HCT116 (cell line): ENCODE data around the gene PM20D1. TPM values are rescaled to one million over a fixed set of nuclear protein-coding genes. Genes with fewer than 3 reads are reported as not detected.

Source experiments
- ATAC-seq: fragments of 200-7000 bp; cut with Tn5 transposase; 2 replicates; pipeline ENCODE4 v1.9.1; 2020; ENCODE audit warnings: mild to moderate bottlenecking, moderate library complexity
- BruUV-seq: library from RNA; stranded (reverse); fragments of 400-500 nt; replicated peaks from 2 replicates; lab custom pipeline; 2021; lab: Mats Ljungman, UMichigan
- CTCF ChIA-PET: fragments of 300-600 bp; sonication (Branson Sonifier 250); formaldehyde crosslinking; loops from one replicate; lab custom pipeline; 2021; ENCODE audit warnings: antibody characterized with exemption; lab: Charles Lee
- POLR2A ChIA-PET: fragments of 300-600, 350-600 bp; sonication (Branson Sonifier 250); formaldehyde crosslinking; loops from one replicate; lab custom pipeline; 2021; ENCODE audit warnings: antibody characterized with exemption; lab: Charles Lee
- RAD21 ChIA-PET, 2 experiments: fragments of 300-600 bp; sonication (Branson Sonifier 250); formaldehyde crosslinking; loops; one replicate each; lab custom pipeline; 2023; ENCODE audit warnings: low total read pairs in 2 of 2; ENCODE audit not compliant: uncharacterized antibody in 2 of 2, unreplicated experiment in 2 of 2, low non-redundant PET in 1 of 2; lab: Charles Lee
- DNase-seq: peaks from one replicate; pipeline ENCODE4 v3.0.0-alpha.2; 2010; ENCODE audit warnings: low read depth, low spot score
- H2AFZ ChIP-seq: fragments of 200-600 bp; shearing (Covaris generic), sonication (generic); 2 replicates; pipeline ENCODE4 v1.6.1; 2017; ENCODE audit warnings: low read depth, mixed run types, mixed read lengths, antibody characterized with exemption, low read length; ENCODE audit not compliant: poor library complexity, severe bottlenecking
- H3K27ac ChIP-seq: 2 replicates; pipeline ENCODE4 v1.5.1; 2012; ENCODE audit warnings: low read depth, low read length
- H3K27me3 ChIP-seq: fragments of 200-600 bp; sonication (generic); 2 replicates; pipeline ENCODE4 v1.6.1; 2016; ENCODE audit warnings: mixed run types, low read length, mixed read lengths; ENCODE audit not compliant: insufficient read depth
- H3K36me3 ChIP-seq, 2 experiments: fragments of 200-500 bp in 1 of 2; fragments of 200-600 bp in 1 of 2; sonication (Bioruptor generic) in 1 of 2; sonication (generic) in 1 of 2; 2 replicates each; pipeline versions ENCODE4 v1.5.1 to v1.6.1; 2014 to 2016; ENCODE audit warnings: low read length in 2 of 2, inconsistent platforms in 1 of 2, mixed read lengths in 1 of 2, mixed run types in 1 of 2; ENCODE audit not compliant: insufficient read depth in 2 of 2, control insufficient read depth in 1 of 2
- H3K4me1 ChIP-seq, 2 experiments: fragments of 200-600 bp in 1 of 2; sonication (generic) in 1 of 2; 2 replicates each; pipeline versions ENCODE4 v1.5.1 to v1.6.1; 2012 to 2017; ENCODE audit warnings: low read length in 2 of 2, inconsistent platforms in 1 of 2, mild to moderate bottlenecking in 1 of 2, mixed read lengths in 1 of 2, mixed run types in 1 of 2, moderate library complexity in 1 of 2; ENCODE audit not compliant: insufficient read depth in 2 of 2, control insufficient read depth in 1 of 2
- H3K4me2 ChIP-seq: fragments of 200-600 bp; sonication (generic); 2 replicates; pipeline ENCODE4 v1.6.1; 2017; ENCODE audit warnings: mixed run types, low read length, mixed read lengths
- H3K4me3 ChIP-seq, 2 experiments: fragments of 200-600 bp in 1 of 2; sonication (generic) in 1 of 2; replicated peaks in 1 of 2; 2 replicates each; pipeline ENCODE4 v1.5.1; 2011 to 2016; ENCODE audit warnings: low read length in 2 of 2, control low read depth in 1 of 2, low read depth in 1 of 2, mild to moderate bottlenecking in 1 of 2, mixed read lengths in 1 of 2, mixed run types in 1 of 2
- H3K79me2 ChIP-seq: fragments of 200-600 bp; sonication (generic); 2 replicates; pipeline ENCODE4 v1.6.1; 2017; ENCODE audit warnings: mild to moderate bottlenecking, mixed run types, low read length, moderate library complexity, mixed read lengths; ENCODE audit not compliant: insufficient read depth
- H3K9ac ChIP-seq: fragments of 200-600 bp; sonication (generic); 2 replicates; pipeline ENCODE4 v1.6.1; 2016; ENCODE audit warnings: low read length, mixed read lengths
- H3K9me2 ChIP-seq: fragments of 200-600 bp; sonication (generic), shearing (Covaris generic); 2 replicates; pipeline ENCODE4 v1.6.1; 2017; ENCODE audit warnings: mixed run types, mild to moderate bottlenecking, moderate library complexity; ENCODE audit not compliant: insufficient read depth
- H3K9me3 ChIP-seq, 2 experiments: fragments of 200-500 bp in 1 of 2; fragments of 200-600 bp in 1 of 2; sonication (Bioruptor generic) in 1 of 2; sonication (generic) in 1 of 2; 2 replicates each; pipeline ENCODE4 v1.6.1; 2014 to 2017; ENCODE audit warnings: low read length in 2 of 2, mixed read lengths in 2 of 2, inconsistent platforms in 1 of 2, low read depth in 1 of 2, mild to moderate bottlenecking in 1 of 2, mixed run types in 1 of 2, moderate library complexity in 1 of 2; ENCODE audit not compliant: control insufficient read depth in 1 of 2, insufficient read depth in 1 of 2
- H4K20me1 ChIP-seq: fragments of 200-600 bp; sonication (generic), shearing (Covaris generic); 2 replicates; pipeline ENCODE4 v1.6.1; 2017; ENCODE audit warnings: mixed run types, mild to moderate bottlenecking, moderate library complexity; ENCODE audit not compliant: insufficient read depth
- CBX3 ChIP-seq: IDR thresholded peaks from 2 replicates; pipeline ENCODE4 v1.6.1; 2012; ENCODE audit warnings: low read depth
- CTCF ChIP-seq, 3 experiments: fragments of 200-600 bp in 1 of 3; sonication (generic) in 1 of 3; IDR thresholded peaks in 2 of 3; conservative IDR thresholded peaks in 1 of 3; 2 replicates each; pipeline ENCODE4 v1.5.1; 2012 to 2017; ENCODE audit warnings: low read depth in 2 of 3, low read length in 2 of 3, antibody characterized with exemption in 1 of 3, borderline replicate concordance in 1 of 3, control low read depth in 1 of 3, mild to moderate bottlenecking in 1 of 3, mixed read lengths in 1 of 3, mixed run types in 1 of 3, moderate library complexity in 1 of 3; ENCODE audit not compliant: insufficient read depth in 1 of 3
- EGR1 ChIP-seq: IDR thresholded peaks from 2 replicates; pipeline ENCODE4 v1.6.1; 2012; ENCODE audit warnings: low read depth
- POLR2AphosphoS5 ChIP-seq: IDR thresholded peaks from 2 replicates; pipeline ENCODE4 v1.6.1; 2011; ENCODE audit warnings: mild to moderate bottlenecking, low read depth, low read length, moderate library complexity
- RAD21 ChIP-seq: IDR thresholded peaks from 2 replicates; pipeline ENCODE4 v1.6.1; 2012; ENCODE audit warnings: low read depth, mild to moderate bottlenecking
- SIN3A ChIP-seq: IDR thresholded peaks from 2 replicates; pipeline ENCODE4 v1.6.1; 2012; ENCODE audit warnings: low read depth
- SP1 ChIP-seq: IDR thresholded peaks from 2 replicates; pipeline ENCODE4 v1.6.1; 2012; ENCODE audit warnings: low read depth
- SRF ChIP-seq: IDR thresholded peaks from 2 replicates; pipeline ENCODE4 v1.6.1; 2012; ENCODE audit warnings: low read depth
- TCF7L2 ChIP-seq: IDR thresholded peaks from 2 replicates; pipeline ENCODE4 v1.7.0; 2011; ENCODE audit warnings: borderline replicate concordance, inconsistent platforms; ENCODE audit not compliant: insufficient read depth, insufficient read length; ENCODE audit errors: extremely low read depth
- ZFX ChIP-seq: fragments of 450-650 bp; IDR thresholded peaks from 2 replicates; pipeline ENCODE4 v1.6.1; 2017
- intact Hi-C: fragments of 100-400 bp; cut with micrococcal nuclease; formaldehyde crosslinking; loops from 2 replicates; pipeline ENCODE4 v1.10.0; 2022
- total RNA-seq: library from RNA; stranded (reverse); gene quantifications from one replicate; pipeline ENCODE4 v1.2.1, GENCODE V29; 2021; ENCODE audit not compliant: unreplicated experiment
- TF ChIP-seq, protein P1 (sequence below): IDR thresholded peaks from 2 replicates; pipeline ENCODE4 v1.6.1; 2012
- TF ChIP-seq, protein P2 (sequence below): IDR thresholded peaks from 2 replicates; pipeline ENCODE4 v1.6.1; 2012
- TF ChIP-seq, protein P3 (sequence below): IDR thresholded peaks from 2 replicates; pipeline ENCODE4 v1.6.1; 2012; ENCODE audit warnings: low read depth

The PM20D1 gene
- total RNA-seq, 1 experiment from 2014 or later: not detected

- Histone ChIP-seq H3K4me2 (no peak overlapping the region), H3K9me3 (no peaks in the 10 kb centered on the region), H3K27me3 (no peaks in the 10 kb centered on the region), H3K4me1 (peaks cover 0 to 1% of the 10 kb centered on the region in 2 experiments; a peak in 1 of 4 replicates), H3K36me3 (no peaks in the 10 kb centered on the region), H3K4me3 (no peak overlapping the region), H3K9ac (no peak overlapping the region), H3K27ac (no peak overlapping the region), H3K9me2 (no peaks in the 10 kb centered on the region), H3K79me2 (no peaks in the 10 kb centered on the region), H4K20me1 (no peaks in the 10 kb centered on the region), H2AFZ (no peak overlapping the region)
- DNase-seq (no peak), ATAC-seq (no peak)
- POLR2A ChIA-PET: no interaction called here
- BruUV-seq: no TSS peak
- TF ChIP-seq SIN3A (no peak), TCF7L2 (no peak), SRF (no peak), EGR1 (no peak)
- TF ChIP-seq, protein P1, sequence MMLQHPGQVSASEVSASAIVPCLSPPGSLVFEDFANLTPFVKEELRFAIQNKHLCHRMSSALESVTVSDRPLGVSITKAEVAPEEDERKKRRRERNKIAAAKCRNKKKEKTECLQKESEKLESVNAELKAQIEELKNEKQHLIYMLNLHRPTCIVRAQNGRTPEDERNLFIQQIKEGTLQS: no peak
- TF ChIP-seq, protein P2, sequence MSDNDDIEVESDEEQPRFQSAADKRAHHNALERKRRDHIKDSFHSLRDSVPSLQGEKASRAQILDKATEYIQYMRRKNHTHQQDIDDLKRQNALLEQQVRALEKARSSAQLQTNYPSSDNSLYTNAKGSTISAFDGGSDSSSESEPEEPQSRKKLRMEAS: no peak
- RAD21 ChIA-PET: no interaction called here
- intact Hi-C loops: no loop called here
- CTCF ChIA-PET: no interaction called here
Observed at GRCh38 chr1:205883792-205884191, 33.9 kb upstream of the PM20D1 start.

DNA sequence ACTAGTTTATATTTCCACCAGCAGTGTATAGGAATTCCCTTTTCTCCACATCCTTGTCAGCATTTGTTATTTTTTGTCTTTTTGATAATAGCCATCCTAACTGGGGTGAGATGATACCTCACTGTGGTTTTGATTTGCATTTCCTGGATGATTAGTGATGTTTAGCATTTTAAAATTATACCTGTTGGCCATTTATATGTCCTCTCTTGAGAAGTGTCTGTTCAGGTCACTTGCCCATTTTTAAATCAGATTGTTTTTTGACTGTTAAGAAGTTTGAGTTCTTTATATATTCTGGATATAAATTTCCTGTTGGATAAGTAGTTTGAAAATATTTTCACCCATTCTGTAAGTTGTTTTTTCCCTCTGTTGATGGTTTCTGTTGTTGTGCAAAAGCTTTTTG is 31.0 kb upstream of the PM20D1 start:
- Histone ChIP-seq H3K4me1 (no peaks in the 10 kb centered on the region), H3K4me3 (no peak overlapping the region), H3K4me2 (no peak overlapping the region), H3K9me2 (no peaks in the 10 kb centered on the region), H3K27ac (no peak overlapping the region), H4K20me1 (no peaks in the 10 kb centered on the region), H3K9ac (no peak overlapping the region), H2AFZ (no peak overlapping the region), H3K27me3 (no peaks in the 10 kb centered on the region), H3K79me2 (no peaks in the 10 kb centered on the region), H3K9me3 (no peaks in the 10 kb centered on the region), H3K36me3 (no peaks in the 10 kb centered on the region)
- ChIA-PET CTCF (no interaction called here), RAD21 (no interaction called here), POLR2A (no interaction called here)
- BruUV-seq: no TSS peak
- no peak for DNase-seq
- ATAC-seq: no peak
- intact Hi-C loops: no loop called here
- TF ChIP-seq EGR1 (no peak), POLR2AphosphoS5 (no peak), CBX3 (no peak), CTCF (IDR thresholded peaks at IDR 0.05 in 2 of 3, conservative IDR thresholded peaks at IDR 0.05 in 1 of 3; ENCODE audit: borderline replicate concordance in 1 of 3, insufficient read depth in 1 of 3, low read depth in 2 of 3, low read length in 2 of 3) (no peak), RAD21 (no peak), TCF7L2 (no peak), ZFX (no peak), SP1 (no peak)
- TF ChIP-seq, protein P3, sequence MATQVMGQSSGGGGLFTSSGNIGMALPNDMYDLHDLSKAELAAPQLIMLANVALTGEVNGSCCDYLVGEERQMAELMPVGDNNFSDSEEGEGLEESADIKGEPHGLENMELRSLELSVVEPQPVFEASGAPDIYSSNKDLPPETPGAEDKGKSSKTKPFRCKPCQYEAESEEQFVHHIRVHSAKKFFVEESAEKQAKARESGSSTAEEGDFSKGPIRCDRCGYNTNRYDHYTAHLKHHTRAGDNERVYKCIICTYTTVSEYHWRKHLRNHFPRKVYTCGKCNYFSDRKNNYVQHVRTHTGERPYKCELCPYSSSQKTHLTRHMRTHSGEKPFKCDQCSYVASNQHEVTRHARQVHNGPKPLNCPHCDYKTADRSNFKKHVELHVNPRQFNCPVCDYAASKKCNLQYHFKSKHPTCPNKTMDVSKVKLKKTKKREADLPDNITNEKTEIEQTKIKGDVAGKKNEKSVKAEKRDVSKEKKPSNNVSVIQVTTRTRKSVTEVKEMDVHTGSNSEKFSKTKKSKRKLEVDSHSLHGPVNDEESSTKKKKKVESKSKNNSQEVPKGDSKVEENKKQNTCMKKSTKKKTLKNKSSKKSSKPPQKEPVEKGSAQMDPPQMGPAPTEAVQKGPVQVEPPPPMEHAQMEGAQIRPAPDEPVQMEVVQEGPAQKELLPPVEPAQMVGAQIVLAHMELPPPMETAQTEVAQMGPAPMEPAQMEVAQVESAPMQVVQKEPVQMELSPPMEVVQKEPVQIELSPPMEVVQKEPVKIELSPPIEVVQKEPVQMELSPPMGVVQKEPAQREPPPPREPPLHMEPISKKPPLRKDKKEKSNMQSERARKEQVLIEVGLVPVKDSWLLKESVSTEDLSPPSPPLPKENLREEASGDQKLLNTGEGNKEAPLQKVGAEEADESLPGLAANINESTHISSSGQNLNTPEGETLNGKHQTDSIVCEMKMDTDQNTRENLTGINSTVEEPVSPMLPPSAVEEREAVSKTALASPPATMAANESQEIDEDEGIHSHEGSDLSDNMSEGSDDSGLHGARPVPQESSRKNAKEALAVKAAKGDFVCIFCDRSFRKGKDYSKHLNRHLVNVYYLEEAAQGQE: no peak
- TF ChIP-seq, protein P1: no peak
